GM12878 (cell line): ENCODE data around the gene SLC13A4.

Experiments
- CHD2 ChIP-seq: IDR thresholded peaks from 2 replicates; pipeline ENCODE4 v1.6.1; 2011; ENCODE audit warnings: low read depth, low read length, improper control_type of control experiment, borderline replicate concordance
- CHD4 ChIP-seq: fragments of 200-600 bp; sonication (generic); IDR thresholded peaks from 2 replicates; pipeline ENCODE4 v1.6.1; 2016; ENCODE audit warnings: mild to moderate bottlenecking
- CTCF ChIP-seq, 3 experiments: IDR thresholded peaks in 2 of 3; conservative IDR thresholded peaks in 1 of 3; 2 replicates each; pipeline ENCODE4 v1.5.1; 2011; ENCODE audit warnings: low read depth in 3 of 3, low read length in 3 of 3, mild to moderate bottlenecking in 3 of 3, control low read depth in 2 of 3, moderate library complexity in 2 of 3, inconsistent platforms in 1 of 3, mixed read lengths in 1 of 3; ENCODE audit not compliant: control insufficient read depth in 2 of 3, insufficient read depth in 1 of 3; ENCODE audit errors: extremely low read depth in 1 of 3
- EGR1 ChIP-seq, 2 experiments: IDR thresholded peaks; 1 replicate in 1 of 2; 2 replicates in 1 of 2; pipeline ENCODE4 v1.6.1; 2011 to 2012; ENCODE audit warnings: low read depth in 2 of 2, low read length in 2 of 2, borderline replicate concordance in 1 of 2, mild to moderate bottlenecking in 1 of 2, moderate library complexity in 1 of 2
- EP300 ChIP-seq, 2 experiments: fragments of 150-350 bp in 1 of 2; IDR thresholded peaks; 2 replicates each; pipeline ENCODE4 v1.6.1; 2011 to 2012; ENCODE audit warnings: low read depth in 2 of 2, low read length in 2 of 2, borderline replicate concordance in 1 of 2, improper control_type of control experiment in 1 of 2, inconsistent platforms in 1 of 2; ENCODE audit not compliant: control insufficient read depth in 1 of 2
- POLR2A ChIP-seq: IDR thresholded peaks from 2 replicates; pipeline ENCODE4 v1.6.1; 2011; ENCODE audit warnings: low read depth, mild to moderate bottlenecking, low read length
- POLR2AphosphoS5 ChIP-seq: IDR thresholded peaks from 2 replicates; pipeline ENCODE4 v1.6.1; 2011; ENCODE audit warnings: mild to moderate bottlenecking, low read length, inconsistent platforms
- SMARCA5 ChIP-seq: fragments of 450-650 bp; IDR thresholded peaks from 2 replicates; pipeline ENCODE4 v1.6.1; 2017; ENCODE audit warnings: mild to moderate bottlenecking
- TCF12 ChIP-seq: IDR thresholded peaks from 2 replicates; pipeline ENCODE4 v1.6.1; 2011; ENCODE audit warnings: low read depth, mild to moderate bottlenecking, low read length
- ZSCAN29 ChIP-seq: fragments of 450-650 bp; IDR thresholded peaks from 2 replicates; pipeline ENCODE4 v1.6.1; 2017; ENCODE audit warnings: mild to moderate bottlenecking, moderate library complexity
- TF ChIP-seq, protein P1 (sequence below): fragments of 450-650 bp; IDR thresholded peaks from 2 replicates; pipeline ENCODE4 v1.6.1; 2014; ENCODE audit warnings: mild to moderate bottlenecking
- TF ChIP-seq, protein P2 (sequence below): IDR thresholded peaks from 2 replicates; pipeline ENCODE4 v1.6.1; 2012; ENCODE audit warnings: mild to moderate bottlenecking, low read depth, low read length

DNA sequence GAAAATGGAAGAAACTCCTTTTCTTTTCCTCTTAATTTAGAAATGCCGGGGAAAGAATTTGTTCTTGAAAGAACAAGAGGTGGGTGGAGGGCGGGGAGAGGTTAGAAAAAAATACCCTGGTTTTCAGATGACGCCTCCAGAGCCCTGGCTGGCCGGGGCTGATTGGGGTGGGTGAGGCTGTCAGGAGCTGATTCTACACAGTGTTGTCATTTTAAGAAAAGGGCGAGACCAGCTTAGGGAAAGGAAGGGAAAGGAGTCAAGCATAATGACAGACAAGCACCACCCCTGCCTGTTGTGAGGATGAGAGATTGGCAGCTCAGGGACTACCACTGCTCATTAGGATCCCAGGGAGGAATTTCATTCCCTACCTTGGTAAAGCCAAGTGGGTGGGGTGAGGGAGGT is 30.5 kb upstream of the SLC13A4 start:
- TF ChIP-seq EP300 (IDR thresholded peaks at IDR 0.05; ENCODE audit: borderline replicate concordance in 1 of 2, control insufficient read depth in 1 of 2, low read depth in 2 of 2, low read length in 2 of 2) (no peak), ZSCAN29 (no peak), EGR1 (IDR thresholded peaks at IDR 0.05; ENCODE audit: borderline replicate concordance in 1 of 2, low read depth in 2 of 2, low read length in 2 of 2) (no peak), POLR2AphosphoS5 (no peak), POLR2A (no peak), SMARCA5 (no peak), CTCF (IDR thresholded peaks at IDR 0.05 in 2 of 3, conservative IDR thresholded peaks at IDR 0.05 in 1 of 3; ENCODE audit: control insufficient read depth in 2 of 3, extremely low read depth in 1 of 3, insufficient read depth in 1 of 3, low read depth in 3 of 3, low read length in 3 of 3) (no peak), CHD4 (no peak), CHD2 (no peak), TCF12 (no peak)
- TF ChIP-seq, protein P1, sequence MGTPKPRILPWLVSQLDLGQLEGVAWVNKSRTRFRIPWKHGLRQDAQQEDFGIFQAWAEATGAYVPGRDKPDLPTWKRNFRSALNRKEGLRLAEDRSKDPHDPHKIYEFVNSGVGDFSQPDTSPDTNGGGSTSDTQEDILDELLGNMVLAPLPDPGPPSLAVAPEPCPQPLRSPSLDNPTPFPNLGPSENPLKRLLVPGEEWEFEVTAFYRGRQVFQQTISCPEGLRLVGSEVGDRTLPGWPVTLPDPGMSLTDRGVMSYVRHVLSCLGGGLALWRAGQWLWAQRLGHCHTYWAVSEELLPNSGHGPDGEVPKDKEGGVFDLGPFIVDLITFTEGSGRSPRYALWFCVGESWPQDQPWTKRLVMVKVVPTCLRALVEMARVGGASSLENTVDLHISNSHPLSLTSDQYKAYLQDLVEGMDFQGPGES = no peak
- TF ChIP-seq, protein P2, sequence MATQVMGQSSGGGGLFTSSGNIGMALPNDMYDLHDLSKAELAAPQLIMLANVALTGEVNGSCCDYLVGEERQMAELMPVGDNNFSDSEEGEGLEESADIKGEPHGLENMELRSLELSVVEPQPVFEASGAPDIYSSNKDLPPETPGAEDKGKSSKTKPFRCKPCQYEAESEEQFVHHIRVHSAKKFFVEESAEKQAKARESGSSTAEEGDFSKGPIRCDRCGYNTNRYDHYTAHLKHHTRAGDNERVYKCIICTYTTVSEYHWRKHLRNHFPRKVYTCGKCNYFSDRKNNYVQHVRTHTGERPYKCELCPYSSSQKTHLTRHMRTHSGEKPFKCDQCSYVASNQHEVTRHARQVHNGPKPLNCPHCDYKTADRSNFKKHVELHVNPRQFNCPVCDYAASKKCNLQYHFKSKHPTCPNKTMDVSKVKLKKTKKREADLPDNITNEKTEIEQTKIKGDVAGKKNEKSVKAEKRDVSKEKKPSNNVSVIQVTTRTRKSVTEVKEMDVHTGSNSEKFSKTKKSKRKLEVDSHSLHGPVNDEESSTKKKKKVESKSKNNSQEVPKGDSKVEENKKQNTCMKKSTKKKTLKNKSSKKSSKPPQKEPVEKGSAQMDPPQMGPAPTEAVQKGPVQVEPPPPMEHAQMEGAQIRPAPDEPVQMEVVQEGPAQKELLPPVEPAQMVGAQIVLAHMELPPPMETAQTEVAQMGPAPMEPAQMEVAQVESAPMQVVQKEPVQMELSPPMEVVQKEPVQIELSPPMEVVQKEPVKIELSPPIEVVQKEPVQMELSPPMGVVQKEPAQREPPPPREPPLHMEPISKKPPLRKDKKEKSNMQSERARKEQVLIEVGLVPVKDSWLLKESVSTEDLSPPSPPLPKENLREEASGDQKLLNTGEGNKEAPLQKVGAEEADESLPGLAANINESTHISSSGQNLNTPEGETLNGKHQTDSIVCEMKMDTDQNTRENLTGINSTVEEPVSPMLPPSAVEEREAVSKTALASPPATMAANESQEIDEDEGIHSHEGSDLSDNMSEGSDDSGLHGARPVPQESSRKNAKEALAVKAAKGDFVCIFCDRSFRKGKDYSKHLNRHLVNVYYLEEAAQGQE = no peak
